ENCODE results near the gene C19orf73.

DNA sequence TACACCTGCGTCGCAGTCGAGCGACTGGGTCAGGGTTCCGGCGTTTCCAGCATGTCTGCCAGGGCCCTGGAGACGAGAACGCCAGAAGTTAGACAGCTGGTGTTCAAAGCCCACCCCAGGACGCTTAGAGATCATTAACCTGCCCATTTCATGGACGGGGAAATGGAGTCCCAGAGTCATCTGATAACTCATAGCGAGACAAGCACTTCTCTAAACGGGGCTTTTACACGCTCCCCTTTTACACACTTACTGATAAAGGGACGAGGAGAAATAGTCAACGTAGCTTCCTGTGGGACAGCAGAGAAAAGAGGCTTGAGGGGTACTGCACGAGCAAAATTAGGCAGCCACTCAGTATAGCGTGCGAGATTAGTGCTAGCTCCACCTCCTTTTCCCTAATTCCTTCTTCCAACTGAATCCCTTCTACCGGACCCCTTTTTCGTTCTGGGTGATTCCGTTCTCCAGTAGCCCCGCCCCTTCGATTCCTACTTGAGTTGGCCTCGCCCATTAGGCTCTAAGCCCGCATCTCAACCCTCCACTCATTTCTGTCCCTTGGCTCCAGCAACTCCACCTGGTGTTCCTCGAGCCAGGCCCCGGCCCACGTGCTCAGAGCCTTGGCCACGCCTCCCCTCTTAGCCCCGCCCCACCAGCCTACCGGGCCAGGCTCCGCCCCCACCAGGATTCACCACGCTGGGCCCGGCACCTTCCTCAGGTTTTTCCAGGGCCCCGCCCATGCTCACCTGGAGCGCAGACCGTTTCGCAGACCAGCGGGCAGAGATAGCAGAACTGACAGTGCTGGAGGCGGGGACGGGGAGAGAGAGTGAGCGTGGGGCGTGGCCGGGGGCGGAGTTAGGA is 32.5 kb upstream of the C19orf73 start:
- TF ChIP-seq, protein P1, sequence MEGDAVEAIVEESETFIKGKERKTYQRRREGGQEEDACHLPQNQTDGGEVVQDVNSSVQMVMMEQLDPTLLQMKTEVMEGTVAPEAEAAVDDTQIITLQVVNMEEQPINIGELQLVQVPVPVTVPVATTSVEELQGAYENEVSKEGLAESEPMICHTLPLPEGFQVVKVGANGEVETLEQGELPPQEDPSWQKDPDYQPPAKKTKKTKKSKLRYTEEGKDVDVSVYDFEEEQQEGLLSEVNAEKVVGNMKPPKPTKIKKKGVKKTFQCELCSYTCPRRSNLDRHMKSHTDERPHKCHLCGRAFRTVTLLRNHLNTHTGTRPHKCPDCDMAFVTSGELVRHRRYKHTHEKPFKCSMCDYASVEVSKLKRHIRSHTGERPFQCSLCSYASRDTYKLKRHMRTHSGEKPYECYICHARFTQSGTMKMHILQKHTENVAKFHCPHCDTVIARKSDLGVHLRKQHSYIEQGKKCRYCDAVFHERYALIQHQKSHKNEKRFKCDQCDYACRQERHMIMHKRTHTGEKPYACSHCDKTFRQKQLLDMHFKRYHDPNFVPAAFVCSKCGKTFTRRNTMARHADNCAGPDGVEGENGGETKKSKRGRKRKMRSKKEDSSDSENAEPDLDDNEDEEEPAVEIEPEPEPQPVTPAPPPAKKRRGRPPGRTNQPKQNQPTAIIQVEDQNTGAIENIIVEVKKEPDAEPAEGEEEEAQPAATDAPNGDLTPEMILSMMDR (IDR thresholded peaks at IDR 0.05): peak in 1 of 4 experiments; percentile 9
- TF ChIP-seq POLR2A (IDR thresholded peaks at IDR 0.05) (peak; percentile 44), POLR2AphosphoS5 (IDR thresholded peaks at IDR 0.05) (peak; percentile 96)

Data from prostate gland (tissue), 2 donors.